ENCODE measurements around the gene CPNE5. TPM values are rescaled to one million over a fixed set of nuclear protein-coding genes. Genes with fewer than 3 reads are reported as not detected.

The CPNE5 gene
- total and polyA plus RNA-seq, 9 of the 15 experiments (the other 6 are each of a cell fraction or from before 2014, with no cell fraction given), result 0.14 to 1.0 (median 0.46) TPM; not detected in 2

GRCh38 chr6:36788186-36788585 is 51.1 kb downstream of the CPNE5 start:
- no peak overlapping the region for H3K9ac ChIP-seq (ENCODE audit: insufficient read depth in 1 of 2, low read depth in 2 of 2, low read length in 2 of 2)
- POLR2A ChIA-PET, result interaction anchor here (1.0 to 2.0 kb wide), 3 partner anchors 13 to 87 kb away, joined by 5 read pairs; partner anchors contain the start of gene PPIL1
- 2% methylated on average over 8 of the region's 8 CpGs for WGBS (ENCODE audit: insufficient coverage, low coverage, missing lambda C conversion rate)

More at GRCh38 chr6:36788186-36788585, 51.1 kb downstream of the CPNE5 start:
- no peaks in the 10 kb centered on the region for H3K36me3 ChIP-seq (ENCODE audit: control insufficient read depth, insufficient read depth, low read length)
- TF ChIP-seq RAD21 (CRISPR knock-in tag; conservative IDR thresholded peaks at IDR 0.05 in 1 of 2, IDR thresholded peaks at IDR 0.05 in 1 of 2) (peak in 1 of 2 experiments; percentile 40; a peak in 1 of 4 replicates), SPI1 (IDR thresholded peaks at IDR 0.05; ENCODE audit: borderline replicate concordance, low read depth, low read length) (no peak), CTCF (IDR thresholded peaks at IDR 0.05 in 2 of 3, conservative IDR thresholded peaks at IDR 0.05 in 1 of 3; ENCODE audit: insufficient read depth in 2 of 3, low read depth in 1 of 3, low read length in 3 of 3) (peak in 2 of 3 experiments; percentile 23 to 39; a peak in 4 of 6 replicates), CBX2 (IDR thresholded peaks at IDR 0.05; ENCODE audit: insufficient read depth, low read length, poor library complexity, severe bottlenecking) (peak; percentile 65)
- FAIRE-seq, result no peak
- peaks cover 2 to 5% of the 10 kb centered on the region in 2 experiments; a peak in 1 of 5 replicates for H3K4me1 ChIP-seq (replicated peaks in 1 of 2; ENCODE audit: control insufficient read depth in 2 of 2, insufficient read depth in 2 of 2, low read length in 2 of 2)
- H3K27me3 ChIP-seq (ENCODE audit: control insufficient read depth in 2 of 2, insufficient read depth in 2 of 2, low read length in 2 of 2), result peaks cover 48 to 50% of the 10 kb centered on the region in 2 experiments
- H3K9me1 ChIP-seq (ENCODE audit: control insufficient read depth, insufficient read depth, low read length), result no peaks in the 10 kb centered on the region
- no TSS peak for BruUV-seq (replicated peaks)
- intact Hi-C loops (cut with micrococcal nuclease), result no loop called here
- CTCF ChIA-PET (ENCODE audit: low intra/inter-chr PET ratio), result no interaction called here
- H3K27ac ChIP-seq (ENCODE audit: extremely low read depth, low read depth, low read length), result no peak overlapping the region
- H2AFZ ChIP-seq (ENCODE audit: low read depth, low read length), result no peak overlapping the region
- ATAC-seq, result peak; percentile 60
- H3K4me2 ChIP-seq (ENCODE audit: insufficient read depth, low read length), result no peak overlapping the region
- no peaks in the 10 kb centered on the region for H3K9me3 ChIP-seq (replicated peaks; ENCODE audit: control insufficient read depth, insufficient read depth, low read depth, low read length)
- DNase-seq (ENCODE audit: extremely low read depth in 1 of 4, low spot score in 3 of 4), result no peak
- H3K79me2 ChIP-seq (ENCODE audit: control insufficient read depth, insufficient read depth, low read length), result no peaks in the 10 kb centered on the region
- no peak overlapping the region for H3K4me3 ChIP-seq
- peaks cover 9% of the 10 kb centered on the region; the same call in 1 of the 2 replicates for H4K20me1 ChIP-seq (replicated peaks; ENCODE audit: control insufficient read depth, insufficient read depth, low read length)
- in situ Hi-C loops (cut with MboI), result no loop called here
